ENCODE measurements around the gene ITPR2. TPM values are rescaled to one million over a fixed set of nuclear protein-coding genes. Genes with fewer than 3 reads are reported as not detected.

The ITPR2 gene
- total and polyA plus RNA-seq, 4 donors, result 11.7 to 93.3 (median 35.4) TPM

- WGBS, result 69% methylated on average over 4 of the region's 4 CpGs
- H3K27me3 ChIP-seq (ENCODE audit: control insufficient read depth in 4 of 4, insufficient read depth in 4 of 4, low read length in 3 of 4), result no peaks in the 10 kb centered on the region
- no peak overlapping the region for H3K9ac ChIP-seq (ENCODE audit: low read depth in 1 of 2, low read length in 2 of 2)
- H3K36me3 ChIP-seq (ENCODE audit: control insufficient read depth in 4 of 4, insufficient read depth in 3 of 4, low read depth in 1 of 4, low read length in 3 of 4), result no peaks in the 10 kb centered on the region
- H3K4me1 ChIP-seq (ENCODE audit: control insufficient read depth in 4 of 4, insufficient read depth in 4 of 4, low read length in 3 of 4), result peaks cover 15 to 44% (median 38%) of the 10 kb centered on the region in 4 donors
- no peak overlapping the region for H3K27ac ChIP-seq (ENCODE audit: low read depth in 1 of 2, low read length in 2 of 2)
- no peak overlapping the region for H3K4me3 ChIP-seq (ENCODE audit: low read depth in 1 of 3, low read length in 3 of 3)
- TF ChIP-seq NR2F2 (IDR thresholded peaks at IDR 0.05) (no peak), SP1 (IDR thresholded peaks at IDR 0.05) (no peak), EGR1 (IDR thresholded peaks at IDR 0.05; ENCODE audit: low read depth in 2 of 2) (no peak), HNF4G (IDR thresholded peaks at IDR 0.05) (no peak), RXRA (IDR thresholded peaks at IDR 0.05) (no peak), RAD21 (IDR thresholded peaks at IDR 0.05) (no peak)
- TF ChIP-seq, protein P1, sequence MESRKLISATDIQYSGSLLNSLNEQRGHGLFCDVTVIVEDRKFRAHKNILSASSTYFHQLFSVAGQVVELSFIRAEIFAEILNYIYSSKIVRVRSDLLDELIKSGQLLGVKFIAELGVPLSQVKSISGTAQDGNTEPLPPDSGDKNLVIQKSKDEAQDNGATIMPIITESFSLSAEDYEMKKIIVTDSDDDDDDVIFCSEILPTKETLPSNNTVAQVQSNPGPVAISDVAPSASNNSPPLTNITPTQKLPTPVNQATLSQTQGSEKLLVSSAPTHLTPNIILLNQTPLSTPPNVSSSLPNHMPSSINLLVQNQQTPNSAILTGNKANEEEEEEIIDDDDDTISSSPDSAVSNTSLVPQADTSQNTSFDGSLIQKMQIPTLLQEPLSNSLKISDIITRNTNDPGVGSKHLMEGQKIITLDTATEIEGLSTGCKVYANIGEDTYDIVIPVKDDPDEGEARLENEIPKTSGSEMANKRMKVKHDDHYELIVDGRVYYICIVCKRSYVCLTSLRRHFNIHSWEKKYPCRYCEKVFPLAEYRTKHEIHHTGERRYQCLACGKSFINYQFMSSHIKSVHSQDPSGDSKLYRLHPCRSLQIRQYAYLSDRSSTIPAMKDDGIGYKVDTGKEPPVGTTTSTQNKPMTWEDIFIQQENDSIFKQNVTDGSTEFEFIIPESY (IDR thresholded peaks at IDR 0.05), result no peak
- TF ChIP-seq, protein P2, sequence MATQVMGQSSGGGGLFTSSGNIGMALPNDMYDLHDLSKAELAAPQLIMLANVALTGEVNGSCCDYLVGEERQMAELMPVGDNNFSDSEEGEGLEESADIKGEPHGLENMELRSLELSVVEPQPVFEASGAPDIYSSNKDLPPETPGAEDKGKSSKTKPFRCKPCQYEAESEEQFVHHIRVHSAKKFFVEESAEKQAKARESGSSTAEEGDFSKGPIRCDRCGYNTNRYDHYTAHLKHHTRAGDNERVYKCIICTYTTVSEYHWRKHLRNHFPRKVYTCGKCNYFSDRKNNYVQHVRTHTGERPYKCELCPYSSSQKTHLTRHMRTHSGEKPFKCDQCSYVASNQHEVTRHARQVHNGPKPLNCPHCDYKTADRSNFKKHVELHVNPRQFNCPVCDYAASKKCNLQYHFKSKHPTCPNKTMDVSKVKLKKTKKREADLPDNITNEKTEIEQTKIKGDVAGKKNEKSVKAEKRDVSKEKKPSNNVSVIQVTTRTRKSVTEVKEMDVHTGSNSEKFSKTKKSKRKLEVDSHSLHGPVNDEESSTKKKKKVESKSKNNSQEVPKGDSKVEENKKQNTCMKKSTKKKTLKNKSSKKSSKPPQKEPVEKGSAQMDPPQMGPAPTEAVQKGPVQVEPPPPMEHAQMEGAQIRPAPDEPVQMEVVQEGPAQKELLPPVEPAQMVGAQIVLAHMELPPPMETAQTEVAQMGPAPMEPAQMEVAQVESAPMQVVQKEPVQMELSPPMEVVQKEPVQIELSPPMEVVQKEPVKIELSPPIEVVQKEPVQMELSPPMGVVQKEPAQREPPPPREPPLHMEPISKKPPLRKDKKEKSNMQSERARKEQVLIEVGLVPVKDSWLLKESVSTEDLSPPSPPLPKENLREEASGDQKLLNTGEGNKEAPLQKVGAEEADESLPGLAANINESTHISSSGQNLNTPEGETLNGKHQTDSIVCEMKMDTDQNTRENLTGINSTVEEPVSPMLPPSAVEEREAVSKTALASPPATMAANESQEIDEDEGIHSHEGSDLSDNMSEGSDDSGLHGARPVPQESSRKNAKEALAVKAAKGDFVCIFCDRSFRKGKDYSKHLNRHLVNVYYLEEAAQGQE (IDR thresholded peaks at IDR 0.05), result no peak
- DNase-seq (ENCODE audit: low spot score), result no peak
- H3K9me3 ChIP-seq (ENCODE audit: control insufficient read depth in 4 of 4, low read length in 3 of 4), result no peaks in the 10 kb centered on the region
These were observed 65.1 kb downstream of the ITPR2 start for GRCh38 chr12:26767865-26768264.

DNA sequence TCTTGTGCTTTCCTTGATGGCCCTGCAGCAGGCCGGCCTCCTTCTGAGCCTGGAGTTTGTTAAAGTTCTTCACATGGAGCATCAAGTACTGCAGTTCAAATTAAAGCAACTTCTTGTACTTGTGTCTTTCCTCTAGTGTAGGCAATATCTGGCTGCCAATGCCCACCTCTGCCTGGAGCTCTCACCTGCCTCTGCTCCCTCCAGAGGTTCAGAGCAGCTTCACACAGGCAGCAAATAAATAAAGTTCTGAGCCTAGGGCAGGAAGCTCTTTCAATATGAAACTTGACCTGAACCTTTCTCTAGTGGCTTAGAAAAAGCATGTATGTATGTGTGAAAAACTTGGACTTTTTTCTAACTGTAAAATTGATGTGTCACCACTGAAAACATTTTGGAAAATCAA, 65.9 kb downstream of the ITPR2 start:
- peaks cover 12 to 44% (median 38%) of the 10 kb centered on the region in 4 donors for H3K4me1 ChIP-seq (ENCODE audit: control insufficient read depth in 4 of 4, insufficient read depth in 4 of 4, low read length in 3 of 4)
- H3K27ac ChIP-seq (ENCODE audit: low read depth in 1 of 2, low read length in 2 of 2), result no peak overlapping the region
- H3K36me3 ChIP-seq (ENCODE audit: control insufficient read depth in 4 of 4, insufficient read depth in 3 of 4, low read depth in 1 of 4, low read length in 3 of 4), result no peaks in the 10 kb centered on the region
- peak; percentile 46 to 78 for TF ChIP-seq RAD21 (IDR thresholded peaks at IDR 0.05)
- peak; percentile 35 for TF ChIP-seq CTCF (IDR thresholded peaks at IDR 0.05; ENCODE audit: low read depth, low read length, missing input control)
- TF ChIP-seq, protein P2 (IDR thresholded peaks at IDR 0.05), result no peak
- TF ChIP-seq HNF4G (IDR thresholded peaks at IDR 0.05), result no peak
- H3K9ac ChIP-seq (ENCODE audit: low read depth in 1 of 2, low read length in 2 of 2), result peak overlapping the region in 1 of 2 donors; percentile 6
- no peak overlapping the region for H3K4me3 ChIP-seq (ENCODE audit: low read depth in 1 of 3, low read length in 3 of 3)
- H3K27me3 ChIP-seq (ENCODE audit: control insufficient read depth in 4 of 4, insufficient read depth in 4 of 4, low read length in 3 of 4), result no peaks in the 10 kb centered on the region
- DNase-seq (ENCODE audit: low spot score), result no peak
- 94% methylated on average over 1 of the region's 1 CpG for WGBS
- peaks cover 0 to 2% (median 0%) of the 10 kb centered on the region in 4 donors for H3K9me3 ChIP-seq (ENCODE audit: control insufficient read depth in 4 of 4, low read length in 3 of 4)
